GM18951 (cell line): ENCODE measurements around the gene RP9.
"Not testable (repeated sequence)": the region's sequence is repeated elsewhere in the genome, so short reads cannot be mapped to it uniquely, and the experiment has no call there.

Source experiments
- POLR2A ChIP-seq: IDR thresholded peaks from 4 replicates; pipeline ENCODE4 v1.6.1; 2011; ENCODE audit warnings: mild to moderate bottlenecking; ENCODE audit not compliant: insufficient read length, insufficient read depth; ENCODE audit errors: extremely low read depth
- in situ Hi-C: fragments of 300-500 bp; cut with MboI; formaldehyde crosslinking; loops from one replicate; pipeline ENCODE4 v1.12.0; 2022; ENCODE audit warnings: low sequenced_read_pairs, mixed read lengths, inconsistent platforms; ENCODE audit not compliant: unreplicated experiment

RP9 gene

DNA sequence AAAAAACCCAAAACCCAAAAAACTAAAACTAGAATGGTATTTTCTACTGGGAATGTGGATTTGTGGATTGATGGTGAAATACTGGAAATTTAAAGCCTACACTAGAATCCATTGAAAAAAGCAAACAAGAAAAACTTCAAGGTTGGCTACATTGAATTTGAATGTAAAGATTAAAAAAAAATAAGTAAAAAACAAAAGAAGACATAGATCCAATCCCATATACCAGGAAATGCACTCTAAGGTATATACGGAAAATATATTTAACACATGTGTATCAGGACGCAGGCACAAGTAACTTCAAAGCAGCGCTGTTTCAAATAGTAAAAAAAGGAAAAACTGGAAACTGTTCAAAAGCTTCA is 19.4 kb upstream of the RP9 start:
- in situ Hi-C loops: no loop called here
- no peak for TF ChIP-seq POLR2A

DNA sequence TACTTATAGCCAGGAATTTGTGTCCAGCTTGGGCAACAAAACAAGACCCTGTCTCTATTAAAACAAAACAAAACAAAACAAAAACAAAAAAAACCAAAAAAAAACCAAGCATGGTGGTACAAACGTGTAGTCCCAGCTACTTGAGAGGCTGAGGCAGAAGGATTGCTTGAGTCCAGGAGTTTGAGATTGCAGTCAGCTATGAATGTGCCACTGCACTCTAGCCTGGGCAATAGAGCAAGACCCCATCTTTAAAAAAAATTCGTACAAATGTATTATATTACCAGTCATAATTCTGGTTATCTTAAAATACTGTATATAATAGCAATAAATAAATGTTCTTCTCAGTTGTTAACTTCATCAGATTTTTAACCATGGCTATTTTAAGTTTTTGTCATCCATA is 17.9 kb upstream of the RP9 start:
- no peak for TF ChIP-seq POLR2A
- in situ Hi-C loops: no loop called here

DNA sequence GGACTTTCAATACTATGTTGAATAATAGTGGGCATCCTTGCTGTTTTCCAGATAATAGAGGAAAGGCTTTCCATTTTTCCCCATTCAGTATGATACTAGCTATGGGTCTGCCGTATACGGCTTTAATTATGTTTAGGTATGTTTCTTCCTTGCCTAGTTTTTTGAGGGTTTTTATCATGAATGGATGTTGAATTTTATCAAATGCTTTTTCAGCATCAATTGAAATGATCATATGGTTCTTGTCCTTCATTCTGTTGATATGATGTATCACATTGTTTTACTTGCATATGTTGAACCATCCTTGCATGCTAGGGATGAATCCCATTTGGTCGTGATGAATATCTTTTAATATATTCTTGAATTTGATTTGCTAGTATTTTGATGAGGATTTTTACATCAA is 9.2 kb upstream of the RP9 start:
- TF ChIP-seq POLR2A: no peak
- in situ Hi-C loops: no loop called here

DNA sequence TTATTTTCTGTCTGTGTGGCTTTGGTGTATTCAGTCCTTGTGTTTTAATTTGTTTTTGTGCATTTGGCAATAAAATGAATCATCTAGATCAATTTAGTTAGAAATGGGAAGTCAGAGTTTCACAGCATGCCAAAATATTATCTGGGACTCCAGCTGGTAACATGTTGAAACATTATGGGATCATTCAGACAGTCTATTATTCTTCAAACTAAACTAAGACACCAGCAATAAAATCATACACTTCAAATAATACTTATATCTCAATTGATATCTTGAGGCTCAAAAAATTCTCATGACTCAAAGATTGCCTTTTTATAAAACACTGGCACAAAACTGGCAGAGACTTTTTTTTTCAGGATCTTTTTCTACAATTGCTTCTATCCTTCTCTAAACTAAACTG is 5.8 kb upstream of the RP9 start:
- in situ Hi-C loops: no loop called here
- TF ChIP-seq POLR2A: no peak

DNA sequence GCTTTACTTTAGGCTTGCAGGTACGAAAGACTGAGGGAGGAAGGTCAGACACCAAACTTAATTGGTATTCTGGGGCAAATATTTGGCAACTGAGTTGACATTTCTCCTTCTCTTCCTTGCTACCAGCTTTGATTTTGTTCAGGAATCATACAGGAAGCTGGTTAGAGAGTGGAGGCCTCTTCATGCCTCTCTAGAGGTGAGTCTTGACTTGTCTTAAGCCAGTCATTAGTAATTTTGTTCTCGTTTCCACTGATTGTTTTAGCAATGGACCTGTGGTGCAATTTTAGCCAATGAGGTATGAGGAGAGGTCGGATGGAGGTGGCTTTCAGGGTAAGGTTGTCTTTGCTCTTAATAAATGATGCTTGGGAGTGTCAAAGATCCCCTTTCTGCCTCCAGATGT is 2.4 kb upstream of the RP9 start:
- in situ Hi-C loops: no loop called here
- TF ChIP-seq POLR2A: no peak

DNA sequence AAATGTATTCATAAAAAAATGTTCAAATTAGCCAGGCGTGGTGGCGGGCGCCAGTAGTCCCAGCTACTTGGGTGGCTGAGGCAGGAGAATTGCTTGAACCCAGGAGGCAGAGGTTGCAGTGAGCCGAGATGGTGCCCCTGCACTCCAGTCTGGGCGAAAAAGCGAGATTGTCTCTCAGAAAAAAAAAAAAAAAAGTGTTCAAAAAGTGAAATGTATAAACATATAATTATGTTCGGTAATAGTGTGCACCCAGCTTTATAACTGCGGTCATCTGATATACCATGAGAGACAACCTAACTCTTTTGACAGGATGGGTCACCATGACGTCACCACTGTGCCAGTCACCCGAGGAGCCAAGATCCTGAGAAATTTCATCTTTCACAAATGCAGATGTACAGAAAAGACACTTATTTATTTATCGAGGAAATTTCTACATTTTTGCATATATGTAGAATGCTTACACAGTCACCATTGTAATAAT is 594 bp upstream of the RP9 start:
- no peak for TF ChIP-seq POLR2A
- in situ Hi-C loops: no loop called here

DNA sequence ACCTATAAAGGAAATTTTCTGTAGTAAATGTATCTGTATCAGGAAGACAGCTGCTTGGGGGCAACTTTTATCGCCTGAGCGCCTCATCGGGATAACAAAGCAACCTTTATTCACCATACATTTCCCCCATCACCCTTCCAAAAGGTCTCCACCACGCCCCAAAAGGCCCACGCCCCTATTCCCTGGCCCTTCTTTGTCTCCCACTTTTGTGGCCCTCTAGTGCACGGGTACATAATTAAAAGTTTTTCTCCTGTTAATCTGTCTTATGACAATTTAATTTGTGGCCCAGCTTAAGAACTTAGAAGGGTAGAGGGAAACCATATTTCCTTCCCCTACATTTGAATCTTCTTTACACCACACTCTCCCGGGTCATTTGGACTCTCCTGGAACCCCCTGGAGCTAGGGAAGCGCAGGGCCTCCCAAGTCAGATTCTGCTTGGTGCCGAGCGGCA is 625 bp downstream of the RP9 start:
- in situ Hi-C loops: no loop called here
- TF ChIP-seq POLR2A: no peak

DNA sequence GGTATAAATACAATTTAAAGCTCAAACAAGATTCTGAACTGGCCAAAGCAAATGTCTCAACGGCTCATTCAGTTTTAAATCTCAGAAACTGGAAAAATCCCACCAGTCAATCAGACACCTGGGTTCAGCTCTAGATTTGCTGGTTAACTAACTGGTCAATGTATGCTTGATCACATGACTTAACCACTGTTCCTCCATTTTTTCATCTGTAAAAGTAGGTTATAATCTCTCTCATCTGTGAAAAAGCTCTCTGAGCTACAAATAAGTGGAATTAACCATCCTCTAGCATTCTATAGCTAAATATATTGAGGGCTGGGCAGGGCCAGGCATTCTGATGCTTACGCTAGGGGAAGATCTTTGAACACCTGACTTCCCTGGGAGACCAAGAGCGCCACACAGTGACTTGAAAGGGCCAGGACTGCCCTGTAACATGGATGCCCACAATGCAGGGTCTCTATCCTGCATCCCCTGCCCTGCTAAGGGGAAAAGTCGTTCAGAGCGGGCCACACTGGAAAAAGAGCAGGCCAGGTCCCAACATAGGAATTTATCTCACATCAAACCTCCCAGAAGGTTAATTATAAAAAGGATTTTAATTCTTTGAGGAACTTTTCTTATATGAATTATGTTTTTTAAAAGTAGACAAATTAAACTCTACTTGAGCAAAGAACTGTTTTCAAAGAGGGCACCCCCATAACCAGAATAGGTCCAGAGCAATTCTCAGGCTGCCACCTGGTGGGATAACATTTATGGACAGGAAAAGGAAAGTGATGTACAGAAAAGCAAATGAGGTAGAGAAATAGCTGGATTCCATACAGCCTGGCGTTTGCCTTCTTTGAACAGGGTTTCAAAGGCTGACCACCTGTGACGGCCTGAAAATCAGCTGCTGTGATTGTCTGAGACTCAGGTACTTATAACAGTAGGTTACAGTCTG is 1.8 kb downstream of the RP9 start:
- no peak for TF ChIP-seq POLR2A
- in situ Hi-C loops: no loop called here

DNA sequence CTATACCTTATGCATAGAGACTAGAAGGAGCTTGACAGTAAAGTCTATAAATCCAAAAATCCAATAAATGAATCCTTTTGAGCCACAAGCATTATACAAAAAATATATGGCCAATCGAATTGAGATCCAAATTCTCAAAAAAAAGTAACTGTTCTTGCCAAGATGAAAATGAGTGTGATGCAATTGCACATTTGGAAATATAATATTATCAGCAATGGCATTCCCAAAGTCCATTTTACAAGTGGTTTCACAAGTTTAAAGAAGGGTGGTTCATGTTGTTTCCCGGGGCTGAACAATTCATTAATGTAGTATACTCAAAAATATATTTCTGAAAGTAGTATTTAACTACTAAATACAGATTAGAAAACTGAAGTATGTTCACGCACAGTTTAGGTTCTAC is 7.3 kb downstream of the RP9 start:
- in situ Hi-C loops: no loop called here
- no peak for TF ChIP-seq POLR2A

DNA sequence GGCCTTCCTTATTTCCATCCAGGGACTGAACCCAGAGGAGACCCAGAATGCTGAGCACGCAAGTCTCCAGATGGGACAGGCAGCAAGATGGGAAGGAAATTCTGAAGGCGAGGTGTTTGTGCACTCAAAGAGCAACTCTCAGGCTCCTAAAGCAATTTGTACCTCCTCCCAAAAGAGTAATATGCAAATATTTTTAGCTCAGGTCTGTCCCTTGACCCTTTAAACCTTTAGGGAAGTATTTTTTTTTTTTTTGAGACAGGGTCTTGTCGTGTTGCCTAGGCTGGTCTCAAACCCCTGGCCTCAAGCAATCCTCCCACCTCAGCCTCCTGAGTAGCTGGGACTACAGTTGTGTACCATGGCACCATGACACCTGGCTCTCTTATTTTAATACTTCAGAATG is 8.4 kb downstream of the RP9 start:
- in situ Hi-C loops: no loop called here
- no peak for TF ChIP-seq POLR2A

DNA sequence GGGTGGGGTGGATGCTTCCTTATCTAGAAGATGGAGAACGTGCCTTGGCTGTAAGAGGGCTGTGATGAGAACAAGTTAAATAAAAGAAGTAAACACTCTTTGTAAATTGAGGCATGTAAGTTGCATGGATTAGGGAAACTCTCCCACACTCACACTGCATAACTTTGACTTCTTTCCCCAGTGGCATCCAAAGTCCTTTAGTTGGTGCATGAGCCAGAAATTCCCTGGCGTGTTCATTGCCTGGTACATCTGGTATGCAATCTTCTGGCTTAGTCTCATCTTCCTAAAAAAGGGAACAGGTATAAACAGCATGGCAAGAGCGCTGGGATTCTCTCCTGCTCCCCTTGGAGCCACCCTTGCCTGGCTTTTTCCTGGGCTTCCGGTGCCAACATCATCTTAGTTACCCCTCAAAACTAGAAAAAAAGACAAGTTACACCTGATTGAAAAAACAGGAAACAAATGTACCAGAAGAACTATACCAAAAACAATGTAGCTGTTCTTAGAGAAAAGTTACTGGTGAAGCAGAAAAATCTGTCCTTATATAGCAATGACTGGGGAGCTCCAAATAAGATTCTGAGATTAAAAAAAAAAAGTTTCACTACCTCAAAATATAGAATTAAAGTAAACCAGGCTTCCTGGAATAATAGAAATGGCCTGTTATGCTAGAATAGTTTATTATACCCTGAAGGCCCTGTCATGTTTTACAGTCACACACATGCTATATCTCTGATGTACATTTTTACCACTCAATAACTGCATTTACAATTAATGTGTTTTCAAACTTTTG is 9.9 kb downstream of the RP9 start:
- in situ Hi-C loops: no loop called here
- TF ChIP-seq POLR2A: no peak

DNA sequence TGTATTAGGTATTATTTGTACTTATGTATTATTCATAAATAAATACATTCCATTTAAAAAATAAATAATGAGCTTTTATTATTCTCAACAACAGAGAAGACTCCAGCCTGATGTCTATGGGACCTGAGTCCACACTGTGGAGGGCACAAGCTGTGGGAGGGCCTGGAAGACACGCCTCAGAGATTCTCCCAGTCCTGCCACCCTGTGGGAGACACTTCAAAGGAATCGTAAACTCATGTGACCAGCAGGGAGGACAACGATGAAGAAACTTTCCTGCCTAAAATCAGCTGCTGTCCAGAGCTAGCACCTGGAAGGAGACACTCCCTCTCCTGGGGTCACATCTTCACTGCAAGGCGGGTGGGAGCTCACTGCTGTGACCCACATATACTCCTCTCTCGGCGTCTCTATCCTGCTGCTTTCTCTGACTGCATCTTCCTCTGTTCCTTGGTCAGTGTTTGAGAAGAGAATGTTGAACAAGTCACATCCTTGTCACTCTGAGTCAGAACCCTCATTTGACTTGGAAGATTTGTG is 14.4 kb downstream of the RP9 start:
- in situ Hi-C loops: not testable (repeated sequence)

DNA sequence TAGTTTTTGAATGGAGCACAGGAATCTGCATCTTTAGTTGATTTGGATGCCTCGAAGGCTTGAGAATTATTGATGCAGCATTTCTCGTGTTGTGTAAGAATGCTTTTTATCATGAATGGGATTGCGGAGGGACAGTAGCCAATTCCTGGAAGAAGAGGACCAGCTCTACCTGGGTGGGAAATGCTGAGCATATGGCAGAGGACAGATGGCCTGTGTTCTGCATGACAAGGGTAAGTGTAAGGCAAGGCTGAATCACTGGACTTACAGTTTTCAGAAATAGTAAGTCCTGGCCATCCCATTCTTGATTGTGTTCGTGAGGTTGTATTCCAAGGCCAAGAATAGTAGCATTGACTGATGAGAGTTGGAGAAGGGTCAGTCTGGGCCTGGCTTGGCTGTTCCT is 15.9 kb downstream of the RP9 start:
- in situ Hi-C loops: no loop called here
- no peak for TF ChIP-seq POLR2A
